T47D (cell line): Measurements from ENCODE around the gene IQSEC1.

Source experiments
- DNase-seq, 2 experiments: peaks; one replicate each; pipeline versions ENCODE4 v3.0.0 to v3.0.0-alpha.2; 2011 to 2012; ENCODE audit warnings: low read depth in 1 of 2, low spot score in 1 of 2
- JUND ChIP-seq: IDR thresholded peaks from 2 replicates; pipeline ENCODE4 v1.6.1; 2012; ENCODE audit warnings: low read depth
- in situ Hi-C: cut with HindIII; loops from 2 replicates; pipeline ENCODE4 v1.10.0; 2016; ENCODE audit warnings: low sequenced_read_pairs, low pct_unique_long_range_greater_than_20kb

IQSEC1 gene

GRCh38 chr3:13045241-13045903 is 27.9 kb downstream of the IQSEC1 start:
- in situ Hi-C loops = no loop called here
- TF ChIP-seq JUND = no peak
- no peak for DNase-seq

- in situ Hi-C loops = no loop called here
- no peak for DNase-seq
- TF ChIP-seq JUND = no peak
Measured at GRCh38 chr3:13044496-13045240, 28.6 kb downstream of the IQSEC1 start.

DNA sequence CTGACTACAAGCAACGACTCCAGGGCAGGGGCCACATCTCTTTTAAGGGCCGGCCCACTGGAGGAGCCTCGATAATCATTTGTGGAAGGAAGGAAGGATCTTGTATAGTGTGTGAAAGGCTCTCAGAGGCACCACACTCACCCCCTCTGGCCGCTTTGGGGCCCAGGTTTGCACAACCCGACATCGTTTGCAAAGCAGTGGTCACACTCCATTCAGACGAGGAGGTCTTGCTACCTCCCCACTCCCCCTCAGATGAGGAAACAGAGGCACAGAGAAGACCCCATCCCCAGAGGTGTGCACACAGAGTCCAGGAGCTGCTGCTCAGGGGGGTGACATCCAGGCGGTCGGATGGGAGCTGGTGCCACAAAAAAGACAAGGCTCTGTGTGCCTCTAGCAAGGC is 29.6 kb downstream of the IQSEC1 start:
- in situ Hi-C loops = no loop called here
- DNase-seq = no peak
- TF ChIP-seq JUND = no peak

DNA sequence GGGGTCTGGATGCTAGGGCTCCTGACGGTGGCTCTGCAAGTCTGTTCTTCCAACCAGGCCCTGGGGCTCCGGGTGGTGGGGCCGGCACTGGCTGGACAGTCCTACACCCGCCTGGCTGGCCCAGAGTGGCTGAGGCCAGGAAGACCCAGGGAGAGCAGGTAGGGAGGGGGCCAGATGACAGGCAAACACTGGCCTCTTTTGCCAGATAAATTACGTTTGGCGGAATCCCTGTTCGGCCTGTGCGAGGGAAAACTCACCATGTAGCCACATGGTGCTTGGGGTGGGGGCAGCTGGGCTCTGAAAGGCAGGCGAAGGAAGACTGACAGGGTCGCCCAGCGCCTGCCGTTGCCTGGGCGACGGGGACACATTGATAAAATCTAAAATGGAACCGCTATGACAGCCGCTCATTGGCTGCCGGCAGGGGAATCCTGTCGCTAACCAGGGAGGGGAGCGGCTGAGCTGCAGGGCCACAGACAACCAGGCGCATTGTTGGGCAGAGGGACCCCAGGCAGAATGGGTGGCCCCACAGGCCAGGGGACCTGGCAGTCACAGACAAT is 30.4 kb downstream of the IQSEC1 start:
- no peak for DNase-seq
- no peak for TF ChIP-seq JUND
- in situ Hi-C loops = no loop called here

- in situ Hi-C loops = no loop called here
Measured at GRCh38 chr3:13042127-13042701, 31.0 kb downstream of the IQSEC1 start.

GRCh38 chr3:13041113-13041776 is 32.0 kb downstream of the IQSEC1 start:
- in situ Hi-C loops = no loop called here
- TF ChIP-seq JUND = no peak

More at GRCh38 chr3:13042127-13042701, 31.0 kb downstream of the IQSEC1 start:
- no peak for DNase-seq
- no peak for TF ChIP-seq JUND

DNA sequence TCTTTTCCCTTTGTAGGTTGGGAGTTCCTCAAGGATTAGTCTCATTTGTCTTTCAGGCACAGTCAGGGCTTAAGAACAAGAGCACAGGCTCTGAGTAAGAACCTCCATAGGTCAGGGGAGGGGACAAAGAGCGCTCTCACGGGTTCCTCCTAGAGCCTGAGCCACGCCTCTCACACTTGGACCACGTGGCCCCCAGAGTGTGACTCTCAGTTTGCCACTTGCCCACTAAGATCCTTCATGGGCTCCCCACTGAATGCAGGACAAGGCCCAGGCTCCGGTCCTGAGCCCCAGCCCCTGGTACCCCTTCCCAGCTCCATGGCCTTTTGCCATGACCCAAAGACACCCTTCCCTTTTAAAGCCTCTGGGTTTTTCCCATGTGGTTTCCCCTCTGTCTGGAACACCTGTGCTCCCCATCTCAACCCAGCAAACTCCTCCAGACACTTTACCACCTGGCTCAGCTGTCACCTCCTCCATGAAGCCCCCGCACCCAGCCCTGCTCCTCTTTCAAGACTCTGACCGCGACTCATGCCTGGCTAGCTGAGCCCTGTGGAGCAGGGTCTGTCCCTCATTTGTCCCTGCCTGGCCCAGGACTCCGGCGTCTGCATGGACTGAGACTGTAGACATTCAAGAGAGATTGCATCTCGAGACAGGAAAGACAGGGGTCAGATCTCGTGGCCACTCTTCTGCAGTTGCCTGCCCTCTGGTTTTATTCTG is 32.7 kb downstream of the IQSEC1 start:
- TF ChIP-seq JUND = no peak
- in situ Hi-C loops = no loop called here
- no peak for DNase-seq

More at GRCh38 chr3:13041113-13041776, 32.0 kb downstream of the IQSEC1 start:
- DNase-seq = no peak

- no peak for TF ChIP-seq JUND
- in situ Hi-C loops = no loop called here
- DNase-seq = no peak
Measured at GRCh38 chr3:13039213-13039896, 33.9 kb downstream of the IQSEC1 start.

- TF ChIP-seq JUND = no peak
- in situ Hi-C loops = no loop called here
- no peak for DNase-seq
Measured at GRCh38 chr3:13037458-13038117, 35.6 kb downstream of the IQSEC1 start.

DNA sequence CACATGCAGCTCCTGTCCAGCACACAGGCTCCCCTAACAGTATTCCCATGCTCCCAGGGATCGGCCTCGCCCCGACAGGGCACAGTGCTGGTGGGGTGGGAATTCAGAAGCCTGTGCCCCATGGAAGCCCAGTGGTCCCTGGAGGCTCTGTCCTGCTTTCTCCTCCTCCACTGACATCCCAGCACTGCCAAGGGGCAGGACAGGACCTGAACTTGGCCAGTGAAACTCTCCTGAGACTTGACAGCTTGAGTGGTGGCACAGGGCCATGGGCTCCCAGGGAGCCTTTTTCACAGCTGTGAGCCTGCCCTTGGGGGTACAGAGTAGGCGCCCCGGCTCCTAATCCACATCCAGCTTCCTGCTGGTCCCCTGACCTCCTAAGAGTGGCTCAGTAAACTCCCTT is 38.4 kb downstream of the IQSEC1 start:
- DNase-seq = no peak
- in situ Hi-C loops = no loop called here
- no peak for TF ChIP-seq JUND
